Neural crest cell (in vitro differentiated cells): ENCODE data around the gene TBRG4. TPM values are rescaled to one million over a fixed set of nuclear protein-coding genes. Genes with fewer than 3 reads are reported as not detected.

ENCODE experiments used
- DNase-seq: peaks from one replicate; pipeline ENCODE4 v3.0.0; 2021; ENCODE audit warnings: low read depth, mixed read lengths, low spot score
- H3K27ac Mint-ChIP-seq: one replicate; pipeline ENCODE4 v1.8.0; 2021; ENCODE audit warnings: mild to moderate bottlenecking, mixed read lengths; ENCODE audit not compliant: unreplicated experiment
- H3K27me3 Mint-ChIP-seq: 2 replicates; pipeline ENCODE4 v1.8.0; 2021; ENCODE audit warnings: low read depth, mild to moderate bottlenecking, mixed read lengths
- H3K36me3 Mint-ChIP-seq: 2 replicates; pipeline ENCODE4 v1.8.0; 2021; ENCODE audit warnings: low read depth, mild to moderate bottlenecking, mixed read lengths
- H3K4me1 Mint-ChIP-seq: 2 replicates; pipeline ENCODE4 v1.8.0; 2021; ENCODE audit warnings: mixed read lengths
- H3K4me3 Mint-ChIP-seq: one replicate; pipeline ENCODE4 v1.8.0; 2021; ENCODE audit warnings: mild to moderate bottlenecking, mixed read lengths
- H3K9me3 Mint-ChIP-seq: 2 replicates; pipeline ENCODE4 v1.8.0; 2021; ENCODE audit warnings: mixed read lengths
- CTCF ChIP-seq: fragments of 200-600 bp; sonication (generic); conservative IDR thresholded peaks from 2 replicates; pipeline ENCODE4 v1.5.0; 2021; ENCODE audit warnings: antibody characterized with exemption, mild to moderate bottlenecking
- total RNA-seq: library from RNA; stranded (reverse); gene quantifications from 2 replicates; pipeline ENCODE4 v1.2.1, GENCODE V29; 2021

Gene TBRG4
- total RNA-seq, 1 donor from 2014 or later: 104 TPM

- H3K27me3 Mint-ChIP-seq: no peaks in the 10 kb centered on the region
- no peak for TF ChIP-seq CTCF
- no peaks in the 10 kb centered on the region for H3K4me1 Mint-ChIP-seq
- H3K27ac Mint-ChIP-seq: no peak overlapping the region
- H3K9me3 Mint-ChIP-seq: no peaks in the 10 kb centered on the region
- H3K4me3 Mint-ChIP-seq: no peak overlapping the region
- H3K36me3 Mint-ChIP-seq: peaks cover 4% of the 10 kb centered on the region
- no peak for DNase-seq
Measured at GRCh38 chr7:45099891-45100760, 11.4 kb downstream of the TBRG4 start.

- H3K4me1 Mint-ChIP-seq: no peaks in the 10 kb centered on the region
- H3K27ac Mint-ChIP-seq: no peak overlapping the region
- DNase-seq: no peak
- H3K4me3 Mint-ChIP-seq: no peak overlapping the region
- H3K9me3 Mint-ChIP-seq: no peaks in the 10 kb centered on the region
- TF ChIP-seq CTCF: no peak
- peaks cover 4% of the 10 kb centered on the region for H3K36me3 Mint-ChIP-seq
- H3K27me3 Mint-ChIP-seq: no peaks in the 10 kb centered on the region
Measured at GRCh38 chr7:45098983-45099839, 12.3 kb downstream of the TBRG4 start.

- no peak overlapping the region for H3K27ac Mint-ChIP-seq
Measured at GRCh38 chr7:45092931-45093235, 18.6 kb downstream of the TBRG4 start.

GRCh38 chr7:45092100-45092930 lies 19.2 kb downstream of the TBRG4 start:
- H3K4me3 Mint-ChIP-seq: no peak overlapping the region
- peaks cover 9% of the 10 kb centered on the region for H3K4me1 Mint-ChIP-seq
- H3K27ac Mint-ChIP-seq: no peak overlapping the region
- H3K36me3 Mint-ChIP-seq: peaks cover 2% of the 10 kb centered on the region
- no peaks in the 10 kb centered on the region for H3K9me3 Mint-ChIP-seq
- no peak for DNase-seq
- H3K27me3 Mint-ChIP-seq: peaks cover 31% of the 10 kb centered on the region
- TF ChIP-seq CTCF: no peak

More at GRCh38 chr7:45092931-45093235, 18.6 kb downstream of the TBRG4 start:
- peaks cover 31% of the 10 kb centered on the region for H3K27me3 Mint-ChIP-seq
- no peak overlapping the region for H3K4me3 Mint-ChIP-seq
- H3K36me3 Mint-ChIP-seq: peaks cover 2% of the 10 kb centered on the region
- H3K4me1 Mint-ChIP-seq: peaks cover 9% of the 10 kb centered on the region
- no peaks in the 10 kb centered on the region for H3K9me3 Mint-ChIP-seq
- no peak for TF ChIP-seq CTCF
- no peak for DNase-seq

- no peak for TF ChIP-seq CTCF
- H3K27me3 Mint-ChIP-seq: peaks cover 31% of the 10 kb centered on the region
- DNase-seq: peak; percentile 69
- H3K4me1 Mint-ChIP-seq: peaks cover 11% of the 10 kb centered on the region
- H3K9me3 Mint-ChIP-seq: no peaks in the 10 kb centered on the region
- peak overlapping the region; percentile 81 for H3K4me3 Mint-ChIP-seq
- H3K36me3 Mint-ChIP-seq: no peaks in the 10 kb centered on the region
- no peak overlapping the region for H3K27ac Mint-ChIP-seq
Measured at GRCh38 chr7:45089341-45089891, 22.1 kb downstream of the TBRG4 start.
